ENCODE data around the gene PAF1. TPM values are rescaled to one million over a fixed set of nuclear protein-coding genes. Genes with fewer than 3 reads are reported as not detected.

The PAF1 gene
- total RNA-seq, 1 experiment from 2014 or later: 38.0 TPM

GRCh38 chr19:39411081-39411831 lies 20.4 kb upstream of the PAF1 start:
- peaks cover 10 to 32% (median 24%) of the 10 kb centered on the region in 3 experiments for H3K36me3 Mint-ChIP-seq (ENCODE audit: insufficient read depth in 1 of 3, low read depth in 3 of 3)
- H3K27me3 Mint-ChIP-seq (ENCODE audit: low read depth): peaks cover 1% of the 10 kb centered on the region; the same call in 1 of the 2 replicates
- Histone ChIP-seq H3K27ac (ENCODE audit: insufficient read length, low read depth, low read length) (no peak overlapping the region), H2BK15ac (ENCODE audit: low read depth, low read length) (no peak overlapping the region), H3K56ac (ENCODE audit: insufficient read length, low read depth, low read length) (no peak overlapping the region), H2AK5ac (ENCODE audit: insufficient read length, low read length) (no peak overlapping the region), H3K14ac (ENCODE audit: insufficient read depth, low read length) (no peak overlapping the region), H4K8ac (replicated peaks; ENCODE audit: insufficient read length, low read depth, low read length) (no peak overlapping the region), H3K9ac (ENCODE audit: extremely low read depth, insufficient read length, low read length) (no peak overlapping the region), H3K18ac (ENCODE audit: insufficient read length, low read depth, low read length) (no peak overlapping the region), H3T11ph (ENCODE audit: low read length) (no peak overlapping the region), H2BK12ac (ENCODE audit: insufficient read length, low read depth, low read length) (no peak overlapping the region), H4K5ac (ENCODE audit: insufficient read length, low read depth, low read length) (no peak overlapping the region), H3K23ac (ENCODE audit: insufficient read length, low read depth, low read length) (no peak overlapping the region), H2BK20ac (ENCODE audit: low read depth, low read length, poor library complexity, severe bottlenecking) (no peak overlapping the region), H3K9me3 (ENCODE audit: control insufficient read depth, low read depth, low read length) (no peaks in the 10 kb centered on the region), H4K20me1 (ENCODE audit: control insufficient read depth, insufficient read depth, insufficient read length) (peaks cover 2% of the 10 kb centered on the region), H4K91ac (ENCODE audit: insufficient read length, low read depth, low read length) (no peak overlapping the region), H2BK120ac (ENCODE audit: low read depth, low read length, poor library complexity, severe bottlenecking) (no peak overlapping the region), H3K27me3 (ENCODE audit: insufficient read depth, low read length) (no peaks in the 10 kb centered on the region), H3K79me1 (ENCODE audit: insufficient read depth, low read depth, low read length, poor library complexity, severe bottlenecking) (peaks cover 6% of the 10 kb centered on the region), H3K4me2 (ENCODE audit: insufficient read depth, insufficient read length, low read length) (peak overlapping the region; percentile 27), H2BK5ac (ENCODE audit: insufficient read length, low read length) (no peak overlapping the region), H3K4me1 (ENCODE audit: insufficient read depth, low read length) (peaks cover 4% of the 10 kb centered on the region; the same call in 1 of the 2 replicates), H2AFZ (ENCODE audit: low read length) (no peak overlapping the region), H3K4ac (ENCODE audit: low read depth, low read length) (no peak overlapping the region), H3K79me2 (ENCODE audit: insufficient read depth, low read length) (peaks cover 9% of the 10 kb centered on the region; the same call in 1 of the 2 replicates), H3K23me2 (ENCODE audit: insufficient read length, low read depth, low read length, poor library complexity, severe bottlenecking) (peaks cover 19% of the 10 kb centered on the region)
- peak overlapping the region; percentile 96 to 97 for H3K4me3 Mint-ChIP-seq
- no CpG with 5 or more reads among the region's 9 CpGs for WGBS (ENCODE audit: extremely low coverage, insufficient read length, low lambda C conversion rate)
- H3K9me3 Mint-ChIP-seq: no peaks in the 10 kb centered on the region; a peak in 1 of 5 replicates
- TF ChIP-seq CTCF (conservative IDR thresholded peaks at IDR 0.05): no peak
- no peak for DNase-seq
- H3K27ac Mint-ChIP-seq: peak overlapping the region; percentile 12 to 76 (median 73); a peak in 6 of 7 replicates
- peaks cover 41 to 51% of the 10 kb centered on the region in 2 experiments for H3K4me1 Mint-ChIP-seq
